ENCODE measurements around the gene LRRC40.
A peak's percentile ranks its signal among the peaks of the same experiment; 100 is the strongest.

Gene LRRC40

GRCh38 chr1:70164350-70164749 is 41.0 kb downstream of the LRRC40 start:
- H3K4me1 ChIP-seq (ENCODE audit: control insufficient read depth, low read depth, low read length) = no peaks in the 10 kb centered on the region
- no peak overlapping the region for H3K9ac ChIP-seq (ENCODE audit: low read length)
- H3K9me3 ChIP-seq (ENCODE audit: control insufficient read depth, low read depth, low read length) = no peaks in the 10 kb centered on the region
- H3K4me3 ChIP-seq (ENCODE audit: low read length) = no peak overlapping the region
- no peaks in the 10 kb centered on the region for H3K36me3 ChIP-seq (ENCODE audit: control insufficient read depth, low read depth, low read length)
- no peaks in the 10 kb centered on the region for H3K27me3 ChIP-seq (ENCODE audit: control insufficient read depth, insufficient read depth, low read length)
- no peak overlapping the region for H3K27ac ChIP-seq (ENCODE audit: low read length)

DNA sequence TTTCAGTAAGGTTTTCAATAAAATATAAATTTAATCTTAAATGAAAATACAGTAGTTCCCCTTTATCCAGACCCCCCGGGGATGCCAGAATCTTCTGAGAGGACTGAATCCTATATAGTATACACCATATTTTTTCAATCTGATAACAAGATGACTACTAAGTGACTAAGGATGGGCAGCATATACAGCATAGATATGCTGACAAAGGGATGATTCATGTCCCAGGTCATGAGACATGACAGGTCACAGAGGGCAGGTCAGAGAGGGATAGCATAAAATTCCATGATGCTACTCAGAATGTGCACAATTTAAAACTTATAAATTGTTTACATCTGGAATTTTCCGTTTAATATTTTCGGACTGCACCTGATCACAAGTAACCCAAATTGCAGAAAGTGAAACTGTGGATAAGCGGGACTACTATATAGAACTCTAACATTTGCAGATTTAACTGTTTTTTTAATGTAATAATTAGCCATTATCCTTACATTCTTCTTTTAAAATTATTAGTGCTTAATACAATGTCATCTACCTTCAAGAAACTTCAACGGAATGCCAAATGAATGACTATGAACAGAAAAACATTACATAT is 48.8 kb downstream of the LRRC40 start:
- H3K4me3 ChIP-seq (ENCODE audit: low read length) = no peak overlapping the region
- no peak overlapping the region for H3K27ac ChIP-seq (ENCODE audit: low read length)
- no peaks in the 10 kb centered on the region for H3K4me1 ChIP-seq (ENCODE audit: control insufficient read depth, low read depth, low read length)
- no peaks in the 10 kb centered on the region for H3K9me3 ChIP-seq (ENCODE audit: control insufficient read depth, low read depth, low read length)
- no peak overlapping the region for H3K9ac ChIP-seq (ENCODE audit: low read length)
- H3K27me3 ChIP-seq (ENCODE audit: control insufficient read depth, insufficient read depth, low read length) = no peaks in the 10 kb centered on the region
- H3K36me3 ChIP-seq (ENCODE audit: control insufficient read depth, low read depth, low read length) = no peaks in the 10 kb centered on the region

- H3K27me3 ChIP-seq (ENCODE audit: control insufficient read depth, insufficient read depth, low read length) = no peaks in the 10 kb centered on the region
- no peak overlapping the region for H3K27ac ChIP-seq (ENCODE audit: low read length)
- no peaks in the 10 kb centered on the region for H3K4me1 ChIP-seq (ENCODE audit: control insufficient read depth, low read depth, low read length)
- no peak overlapping the region for H3K4me3 ChIP-seq (ENCODE audit: low read length)
- no peaks in the 10 kb centered on the region for H3K36me3 ChIP-seq (ENCODE audit: control insufficient read depth, low read depth, low read length)
- no peaks in the 10 kb centered on the region for H3K9me3 ChIP-seq (ENCODE audit: control insufficient read depth, low read depth, low read length)
- H3K9ac ChIP-seq (ENCODE audit: low read length) = no peak overlapping the region
These were observed 51.6 kb downstream of the LRRC40 start for GRCh38 chr1:70153739-70154138.

GRCh38 chr1:70150444-70150843 is 54.9 kb downstream of the LRRC40 start:
- H3K9ac ChIP-seq (ENCODE audit: low read length) = no peak overlapping the region
- no peak overlapping the region for H3K27ac ChIP-seq (ENCODE audit: low read length)
- peaks cover 5% of the 10 kb centered on the region for H3K36me3 ChIP-seq (ENCODE audit: control insufficient read depth, low read depth, low read length)
- H3K4me1 ChIP-seq (ENCODE audit: control insufficient read depth, low read depth, low read length) = no peaks in the 10 kb centered on the region
- no peaks in the 10 kb centered on the region for H3K27me3 ChIP-seq (ENCODE audit: control insufficient read depth, insufficient read depth, low read length)
- no peaks in the 10 kb centered on the region for H3K9me3 ChIP-seq (ENCODE audit: control insufficient read depth, low read depth, low read length)
- no peak overlapping the region for H3K4me3 ChIP-seq (ENCODE audit: low read length)

GRCh38 chr1:70146488-70146887 is 58.9 kb downstream of the LRRC40 start:
- H3K27ac ChIP-seq (ENCODE audit: low read length) = no peak overlapping the region
- H3K27me3 ChIP-seq (ENCODE audit: control insufficient read depth, insufficient read depth, low read length) = no peaks in the 10 kb centered on the region
- peaks cover 5% of the 10 kb centered on the region for H3K36me3 ChIP-seq (ENCODE audit: control insufficient read depth, low read depth, low read length)
- no peaks in the 10 kb centered on the region for H3K9me3 ChIP-seq (ENCODE audit: control insufficient read depth, low read depth, low read length)
- no peak overlapping the region for H3K9ac ChIP-seq (ENCODE audit: low read length)
- H3K4me3 ChIP-seq (ENCODE audit: low read length) = no peak overlapping the region
- H3K4me1 ChIP-seq (ENCODE audit: control insufficient read depth, low read depth, low read length) = no peaks in the 10 kb centered on the region

- Histone ChIP-seq H3K27me3 (ENCODE audit: control insufficient read depth, insufficient read depth, low read length) (no peaks in the 10 kb centered on the region), H3K9me3 (ENCODE audit: control insufficient read depth, low read depth, low read length) (no peaks in the 10 kb centered on the region), H3K4me1 (ENCODE audit: control insufficient read depth, low read depth, low read length) (peaks cover 5% of the 10 kb centered on the region), H3K9ac (ENCODE audit: low read length) (no peak overlapping the region), H3K27ac (ENCODE audit: low read length) (no peak overlapping the region), H3K4me3 (ENCODE audit: low read length) (no peak overlapping the region), H3K36me3 (ENCODE audit: control insufficient read depth, low read depth, low read length) (peaks cover 5% of the 10 kb centered on the region)
These were observed 62.2 kb downstream of the LRRC40 start for GRCh38 chr1:70143048-70143659.

DNA sequence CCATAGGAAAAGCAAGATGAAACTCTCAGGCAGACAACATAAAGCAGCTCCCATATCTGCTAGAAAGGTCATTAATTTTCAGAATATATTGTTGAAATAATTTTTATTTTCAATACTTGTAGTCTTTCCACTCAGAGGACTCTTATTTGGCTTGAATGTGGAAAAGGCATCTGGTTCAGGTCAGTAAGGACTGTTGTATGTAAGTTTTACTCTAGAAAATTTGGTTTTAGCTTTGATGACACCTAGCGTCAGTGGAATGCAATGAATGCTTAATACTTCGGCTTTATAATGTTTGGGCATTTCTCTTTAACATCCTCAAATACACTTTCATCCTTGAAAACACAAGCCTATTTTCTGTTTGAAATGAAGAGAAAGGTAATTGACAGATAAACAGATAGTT is 63.3 kb downstream of the LRRC40 start:
- H3K4me1 ChIP-seq (ENCODE audit: control insufficient read depth, low read depth, low read length) = peaks cover 5% of the 10 kb centered on the region
- no peak overlapping the region for H3K27ac ChIP-seq (ENCODE audit: low read length)
- H3K4me3 ChIP-seq (ENCODE audit: low read length) = no peak overlapping the region
- H3K27me3 ChIP-seq (ENCODE audit: control insufficient read depth, insufficient read depth, low read length) = no peaks in the 10 kb centered on the region
- no peaks in the 10 kb centered on the region for H3K9me3 ChIP-seq (ENCODE audit: control insufficient read depth, low read depth, low read length)
- peaks cover 1% of the 10 kb centered on the region for H3K36me3 ChIP-seq (ENCODE audit: control insufficient read depth, low read depth, low read length)
- H3K9ac ChIP-seq (ENCODE audit: low read length) = no peak overlapping the region

DNA sequence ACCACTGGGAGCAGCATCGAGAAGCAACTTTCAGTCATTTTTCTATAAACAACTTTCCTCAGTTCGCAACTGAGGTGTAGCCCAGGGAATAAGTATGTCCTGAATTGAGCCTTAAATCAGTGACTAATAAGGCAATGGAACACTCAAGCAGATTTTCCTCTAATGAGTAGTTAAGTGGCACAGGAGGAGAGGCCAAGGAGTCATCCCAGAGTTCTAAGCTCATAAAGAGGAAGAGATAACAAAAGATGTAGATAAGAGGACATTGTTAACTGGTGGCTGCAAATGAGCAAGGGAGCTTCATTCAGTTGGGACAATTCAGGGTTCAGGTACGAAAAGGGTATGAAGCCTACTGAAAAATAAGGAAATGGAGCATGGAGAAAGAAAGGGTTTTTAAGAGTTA is 64.5 kb downstream of the LRRC40 start:
- Histone ChIP-seq H3K9ac (ENCODE audit: low read length) (peak overlapping the region; percentile 9), H3K9me3 (ENCODE audit: control insufficient read depth, low read depth, low read length) (no peaks in the 10 kb centered on the region), H3K4me1 (ENCODE audit: control insufficient read depth, low read depth, low read length) (peaks cover 5% of the 10 kb centered on the region), H3K27me3 (ENCODE audit: control insufficient read depth, insufficient read depth, low read length) (no peaks in the 10 kb centered on the region), H3K27ac (ENCODE audit: low read length) (no peak overlapping the region), H3K36me3 (ENCODE audit: control insufficient read depth, low read depth, low read length) (no peaks in the 10 kb centered on the region), H3K4me3 (ENCODE audit: low read length) (no peak overlapping the region)

GRCh38 chr1:70140343-70140742 is 65.0 kb downstream of the LRRC40 start:
- H3K9ac ChIP-seq (ENCODE audit: low read length) = peak overlapping the region; percentile 9
- H3K27ac ChIP-seq (ENCODE audit: low read length) = no peak overlapping the region
- H3K27me3 ChIP-seq (ENCODE audit: control insufficient read depth, insufficient read depth, low read length) = no peaks in the 10 kb centered on the region
- no peaks in the 10 kb centered on the region for H3K9me3 ChIP-seq (ENCODE audit: control insufficient read depth, low read depth, low read length)
- H3K4me3 ChIP-seq (ENCODE audit: low read length) = no peak overlapping the region
- no peaks in the 10 kb centered on the region for H3K36me3 ChIP-seq (ENCODE audit: control insufficient read depth, low read depth, low read length)
- peaks cover 5% of the 10 kb centered on the region for H3K4me1 ChIP-seq (ENCODE audit: control insufficient read depth, low read depth, low read length)

DNA sequence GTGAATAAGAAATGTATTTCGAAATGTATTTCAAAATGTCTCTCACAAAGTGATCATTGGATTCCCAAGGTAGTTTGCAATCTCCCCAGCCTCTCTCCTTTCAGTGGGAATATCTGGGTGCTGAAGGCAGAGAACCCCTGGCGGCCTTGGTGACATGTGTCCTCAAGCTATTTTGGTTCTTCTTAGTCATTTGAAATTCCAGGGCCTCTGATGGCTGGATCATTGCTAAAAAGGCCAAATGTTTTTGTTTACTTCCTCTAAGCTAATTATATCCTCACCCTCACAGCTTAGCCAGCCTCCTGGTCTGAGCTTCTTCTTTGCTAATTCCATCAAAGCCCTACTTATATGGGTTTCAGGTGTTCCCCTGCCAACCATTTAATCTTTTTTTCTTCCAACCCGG is 71.2 kb downstream of the LRRC40 start:
- Histone ChIP-seq H3K36me3 (ENCODE audit: control insufficient read depth, low read depth, low read length) (no peaks in the 10 kb centered on the region), H3K27me3 (ENCODE audit: control insufficient read depth, insufficient read depth, low read length) (no peaks in the 10 kb centered on the region), H3K9ac (ENCODE audit: low read length) (no peak overlapping the region), H3K9me3 (ENCODE audit: control insufficient read depth, low read depth, low read length) (no peaks in the 10 kb centered on the region), H3K27ac (ENCODE audit: low read length) (no peak overlapping the region), H3K4me3 (ENCODE audit: low read length) (no peak overlapping the region), H3K4me1 (ENCODE audit: control insufficient read depth, low read depth, low read length) (peaks cover 17% of the 10 kb centered on the region)

GRCh38 chr1:70117046-70117445 is 88.3 kb downstream of the LRRC40 start:
- Histone ChIP-seq H3K9me3 (ENCODE audit: control insufficient read depth, low read depth, low read length) (no peaks in the 10 kb centered on the region), H3K4me3 (ENCODE audit: low read length) (no peak overlapping the region), H3K4me1 (ENCODE audit: control insufficient read depth, low read depth, low read length) (no peaks in the 10 kb centered on the region), H3K27me3 (ENCODE audit: control insufficient read depth, insufficient read depth, low read length) (no peaks in the 10 kb centered on the region), H3K9ac (ENCODE audit: low read length) (no peak overlapping the region), H3K36me3 (ENCODE audit: control insufficient read depth, low read depth, low read length) (no peaks in the 10 kb centered on the region), H3K27ac (ENCODE audit: low read length) (no peak overlapping the region)

DNA sequence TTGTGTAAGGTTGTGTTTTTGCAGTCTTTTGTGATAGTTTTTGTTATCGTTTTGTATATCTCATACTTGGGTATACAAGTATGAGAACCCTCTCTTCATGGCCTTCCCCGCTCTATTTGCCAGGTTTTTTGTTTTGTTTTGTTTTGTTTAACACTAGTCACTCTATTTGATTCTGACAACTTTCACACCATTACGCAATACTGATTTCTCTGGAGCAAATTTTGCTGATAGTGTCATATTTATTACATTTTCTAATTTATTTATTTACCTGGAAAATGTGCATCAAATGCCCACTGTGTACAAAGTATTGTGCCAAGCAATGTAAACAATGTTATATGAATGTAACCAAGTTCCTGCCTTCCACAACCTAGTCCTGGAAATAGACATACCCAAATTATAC is 90.1 kb downstream of the LRRC40 start:
- Histone ChIP-seq H3K27ac (ENCODE audit: low read length) (no peak overlapping the region), H3K9me3 (ENCODE audit: control insufficient read depth, low read depth, low read length) (no peaks in the 10 kb centered on the region), H3K9ac (ENCODE audit: low read length) (no peak overlapping the region), H3K36me3 (ENCODE audit: control insufficient read depth, low read depth, low read length) (no peaks in the 10 kb centered on the region), H3K27me3 (ENCODE audit: control insufficient read depth, insufficient read depth, low read length) (no peaks in the 10 kb centered on the region), H3K4me3 (ENCODE audit: low read length) (no peak overlapping the region), H3K4me1 (ENCODE audit: control insufficient read depth, low read depth, low read length) (no peaks in the 10 kb centered on the region)
